Right lobe of liver (tissue), 6 donors: ENCODE measurements around the gene NTN1. TPM values are rescaled to one million over a fixed set of nuclear protein-coding genes. Genes with fewer than 3 reads are reported as not detected.

Source experiments
- ATAC-seq, 4 donors: fragments of 200-7000 bp; cut with Tn5 transposase; one replicate each; pipeline ENCODE4 v1.9.1; 2020; ENCODE audit warnings: mild to moderate bottlenecking in 4 of 4, moderate library complexity in 4 of 4
- DNase-seq, 3 donors: peaks; one replicate each; pipeline ENCODE4 v3.0.0-alpha.2; 2020
- H3K27ac ChIP-seq, 3 donors: fragments of 200-600 bp; one replicate each; pipeline ENCODE4 v1.8.0; 2022
- H3K27me3 ChIP-seq, 2 donors: fragments of 200-600 bp; one replicate each; pipeline ENCODE4 v1.8.0; 2022
- H3K36me3 ChIP-seq, 4 donors: fragments of 200-600 bp; sonication (generic) in 1 of 4; one replicate each; pipeline versions ENCODE4 v1.5.1 to v1.8.0; 2017 to 2022; ENCODE audit warnings: control low read depth in 1 of 4
- H3K4me1 ChIP-seq, 4 donors: fragments of 200-600 bp; sonication (generic) in 1 of 4; one replicate each; pipeline versions ENCODE4 v1.5.1 to v1.8.0; 2017 to 2022; ENCODE audit warnings: control low read depth in 1 of 4
- H3K4me3 ChIP-seq, 3 donors: fragments of 200-600 bp; one replicate each; pipeline ENCODE4 v1.8.0; 2022
- H3K9me3 ChIP-seq, 4 donors: fragments of 200-600 bp; sonication (generic) in 1 of 4; one replicate each; pipeline versions ENCODE4 v1.5.1 to v1.8.0; 2017 to 2022; ENCODE audit warnings: control low read depth in 1 of 4
- POLR2A ChIP-seq: fragments of 450-650 bp; IDR thresholded peaks from one replicate; pipeline ENCODE4 v1.6.1; 2017; ENCODE audit warnings: antibody characterized with exemption, mild to moderate bottlenecking
- WGBS: methylation state at CpG from one replicate; pipeline ENCODE4 v1.1.6; 2018; ENCODE audit warnings: low coverage, low lambda C conversion rate; ENCODE audit not compliant: insufficient coverage; ENCODE audit errors: missing lambda C conversion rate; 5-methylcytosine and 5-hydroxymethylcytosine counted together
- intact Hi-C, 2 donors: fragments of 100-400 bp; cut with DNase I; formaldehyde crosslinking; loops; one replicate each; pipeline versions ENCODE4 v1.11.2 to v1.14.1; 2022
- total RNA-seq, 6 experiments: library from RNA; depleted of rRNA in 2 of 6; stranded (reverse); fragments of >200 nt in 2 of 6; fragmentation: NEBNext Ultra II Directional in 3 of 6; extraction: Animal tissue kit (Norgen Biotek cat#: 25700) in 3 of 6; gene quantifications; one replicate each; pipeline versions ENCODE4 v1.1.0 to v1.2.4, GENCODE V29; 2016 to 2023
- TF ChIP-seq, protein P1 (sequence below), 4 donors: fragments of 200-600 bp in 3 of 4; fragments of 450-650 bp in 1 of 4; IDR thresholded peaks; one replicate each; pipeline versions ENCODE4 v1.5.1 to v1.8.0; 2016 to 2022; ENCODE audit warnings: antibody characterized with exemption in 4 of 4, mild to moderate bottlenecking in 2 of 4
- donor health status: DM: no; HTN: yes; CAD: no.
- donor health status: DM: no; HTN: no; CAD: no.
- donor health status: DM: no; HTN: no; CAD: no.
- donor health status: DM: no; HTN: yes; CAD: no.
- donor health status: DM: no; HTN: yes; CAD: no.

The NTN1 gene
- total RNA-seq, 6 experiments from 2014 or later = 3.5 to 12.5 (median 8.5) TPM

DNA sequence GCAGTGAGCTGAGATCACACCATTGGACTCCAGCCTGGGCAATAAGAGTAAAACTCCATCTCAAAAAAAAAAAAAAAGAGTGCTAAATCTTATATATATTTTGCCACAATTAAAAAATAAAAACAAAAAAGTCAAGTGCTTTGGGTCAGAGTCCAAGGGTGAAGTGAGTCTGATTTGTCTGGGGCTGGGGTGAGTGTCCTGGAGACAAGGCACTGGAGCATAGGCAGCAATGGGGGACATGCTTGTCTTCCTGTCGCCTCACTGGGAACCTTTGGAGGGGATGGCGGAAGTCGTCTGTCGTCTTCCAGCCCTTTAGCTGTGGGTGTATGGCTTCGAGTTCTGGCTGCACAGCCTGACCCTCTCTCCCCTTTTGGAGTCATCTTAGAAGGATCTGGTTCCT, 167.1 kb downstream of the NTN1 start:
- WGBS = 86% methylated on average over 1 of the region's 5 CpGs
- intact Hi-C loops = no loop called here
- H3K27me3 ChIP-seq = no peaks in the 10 kb centered on the region

DNA sequence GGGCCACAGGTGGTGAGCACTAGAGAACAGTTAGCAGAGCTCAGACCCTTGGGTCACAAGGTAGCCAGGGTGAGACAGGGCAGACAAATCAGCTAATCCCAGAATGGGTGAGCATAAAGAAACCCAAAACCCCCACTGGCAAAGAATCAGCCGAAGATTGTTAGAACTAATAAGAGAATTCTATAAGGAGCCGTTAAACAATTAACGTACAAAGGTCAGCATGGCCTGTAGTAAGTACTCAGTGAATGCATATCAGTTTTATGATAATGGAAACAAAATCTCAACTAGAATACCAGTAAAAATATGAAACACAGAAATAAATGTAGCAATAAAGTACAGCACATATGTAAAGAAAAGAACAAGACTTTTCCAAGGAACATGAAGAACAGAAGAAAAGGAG, 168.6 kb downstream of the NTN1 start:
- no peak for TF ChIP-seq POLR2A
- TF ChIP-seq, protein P1, sequence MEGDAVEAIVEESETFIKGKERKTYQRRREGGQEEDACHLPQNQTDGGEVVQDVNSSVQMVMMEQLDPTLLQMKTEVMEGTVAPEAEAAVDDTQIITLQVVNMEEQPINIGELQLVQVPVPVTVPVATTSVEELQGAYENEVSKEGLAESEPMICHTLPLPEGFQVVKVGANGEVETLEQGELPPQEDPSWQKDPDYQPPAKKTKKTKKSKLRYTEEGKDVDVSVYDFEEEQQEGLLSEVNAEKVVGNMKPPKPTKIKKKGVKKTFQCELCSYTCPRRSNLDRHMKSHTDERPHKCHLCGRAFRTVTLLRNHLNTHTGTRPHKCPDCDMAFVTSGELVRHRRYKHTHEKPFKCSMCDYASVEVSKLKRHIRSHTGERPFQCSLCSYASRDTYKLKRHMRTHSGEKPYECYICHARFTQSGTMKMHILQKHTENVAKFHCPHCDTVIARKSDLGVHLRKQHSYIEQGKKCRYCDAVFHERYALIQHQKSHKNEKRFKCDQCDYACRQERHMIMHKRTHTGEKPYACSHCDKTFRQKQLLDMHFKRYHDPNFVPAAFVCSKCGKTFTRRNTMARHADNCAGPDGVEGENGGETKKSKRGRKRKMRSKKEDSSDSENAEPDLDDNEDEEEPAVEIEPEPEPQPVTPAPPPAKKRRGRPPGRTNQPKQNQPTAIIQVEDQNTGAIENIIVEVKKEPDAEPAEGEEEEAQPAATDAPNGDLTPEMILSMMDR (IDR thresholded peaks at IDR 0.05) = no peak
- no peaks in the 10 kb centered on the region for H3K36me3 ChIP-seq

More for the DNA sequence above, 167.1 kb downstream of the NTN1 start:
- H3K4me3 ChIP-seq = no peak overlapping the region
- ATAC-seq (no peak), DNase-seq (no peak)
- peaks cover 0 to 6% (median 0%) of the 10 kb centered on the region in 4 donors for H3K4me1 ChIP-seq
- TF ChIP-seq, protein P1 (IDR thresholded peaks at IDR 0.05) = no peak
- no peak for TF ChIP-seq POLR2A
- H3K36me3 ChIP-seq = no peaks in the 10 kb centered on the region
- no peaks in the 10 kb centered on the region for H3K9me3 ChIP-seq
- H3K27ac ChIP-seq = no peak overlapping the region

DNA sequence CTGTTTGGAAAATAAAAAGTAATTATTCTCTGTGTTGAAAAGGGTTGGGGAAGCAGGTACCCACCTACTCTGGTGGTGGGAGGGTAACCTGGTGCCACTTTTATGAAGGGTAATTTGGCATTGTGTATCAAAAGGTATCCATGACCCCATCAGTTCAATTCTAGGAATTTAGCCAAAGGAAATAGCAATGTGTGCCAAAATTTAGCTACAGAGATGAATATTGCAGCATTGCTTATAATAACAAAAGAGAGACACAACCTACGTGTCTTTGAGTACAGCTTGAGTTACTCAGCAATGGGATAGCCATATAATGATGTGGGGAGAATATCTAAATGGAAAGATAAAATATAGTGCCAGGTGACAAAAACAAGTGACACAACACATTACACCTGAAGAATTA, 170.7 kb downstream of the NTN1 start:
- WGBS = 14% methylated on average over 1 of the region's 1 CpG
- no peak overlapping the region for H3K27ac ChIP-seq

More for the DNA sequence above, 168.6 kb downstream of the NTN1 start:
- Histone ChIP-seq H3K27me3 (no peaks in the 10 kb centered on the region), H3K4me3 (no peak overlapping the region), H3K4me1 (peaks cover 0 to 6% (median 0%) of the 10 kb centered on the region in 4 donors), H3K27ac (no peak overlapping the region), H3K9me3 (no peaks in the 10 kb centered on the region)
- 93% methylated on average over 3 of the region's 3 CpGs for WGBS
- DNase-seq (no peak), ATAC-seq (no peak)
- intact Hi-C loops = no loop called here

DNA sequence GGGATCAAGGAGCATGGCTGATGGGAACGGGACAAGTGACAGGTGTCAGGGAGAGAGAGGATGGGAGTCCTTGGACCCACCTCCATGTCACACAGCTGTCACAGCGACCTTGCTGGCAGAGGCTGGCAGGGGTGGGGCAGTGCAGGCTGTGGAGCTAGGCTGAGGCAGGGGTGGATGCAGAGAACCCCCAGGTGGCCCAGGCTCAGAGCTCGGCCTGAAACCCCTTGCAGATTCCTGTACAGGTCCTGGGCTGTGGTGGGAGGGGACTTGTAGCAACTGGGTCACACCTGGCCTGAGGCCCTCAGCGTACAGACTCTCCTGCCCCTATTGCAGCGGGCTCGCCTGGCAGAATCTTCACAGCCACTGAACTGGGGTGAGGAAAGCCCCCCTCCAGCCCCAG, 174.1 kb downstream of the NTN1 start:
- no peaks in the 10 kb centered on the region for H3K36me3 ChIP-seq
- DNase-seq = no peak
- H3K9me3 ChIP-seq = no peaks in the 10 kb centered on the region
- H3K4me3 ChIP-seq = no peak overlapping the region
- TF ChIP-seq, protein P1 (IDR thresholded peaks at IDR 0.05) = no peak
- TF ChIP-seq POLR2A = no peak
- peaks cover 0 to 6% (median 0%) of the 10 kb centered on the region in 4 donors for H3K4me1 ChIP-seq
- no CpG with 5 or more reads among the region's 6 CpGs for WGBS
- no peak overlapping the region for H3K27ac ChIP-seq
- peak in 1 of 4 donors; percentile 30 for ATAC-seq
- H3K27me3 ChIP-seq = no peaks in the 10 kb centered on the region
- intact Hi-C loops = no loop called here

More for the DNA sequence above, 170.7 kb downstream of the NTN1 start:
- Histone ChIP-seq H3K9me3 (no peaks in the 10 kb centered on the region), H3K4me3 (no peak overlapping the region), H3K36me3 (no peaks in the 10 kb centered on the region), H3K4me1 (peaks cover 0 to 6% (median 0%) of the 10 kb centered on the region in 4 donors), H3K27me3 (no peaks in the 10 kb centered on the region)
- intact Hi-C loops = no loop called here
- TF ChIP-seq POLR2A = no peak
- TF ChIP-seq, protein P1 (IDR thresholded peaks at IDR 0.05) = no peak
- peak in 1 of 4 donors; percentile 14 for ATAC-seq
- DNase-seq = no peak
